ENCODE results near the gene ZDHHC7. TPM values are rescaled to one million over a fixed set of nuclear protein-coding genes. Genes with fewer than 3 reads are reported as not detected.
"Not testable (repeated sequence)": the region's sequence is repeated elsewhere in the genome, so short reads cannot be mapped to it uniquely, and the experiment has no call there.

ZDHHC7 gene
- total and polyA plus RNA-seq, 2 donors: 31.1 to 49.7 TPM

DNA sequence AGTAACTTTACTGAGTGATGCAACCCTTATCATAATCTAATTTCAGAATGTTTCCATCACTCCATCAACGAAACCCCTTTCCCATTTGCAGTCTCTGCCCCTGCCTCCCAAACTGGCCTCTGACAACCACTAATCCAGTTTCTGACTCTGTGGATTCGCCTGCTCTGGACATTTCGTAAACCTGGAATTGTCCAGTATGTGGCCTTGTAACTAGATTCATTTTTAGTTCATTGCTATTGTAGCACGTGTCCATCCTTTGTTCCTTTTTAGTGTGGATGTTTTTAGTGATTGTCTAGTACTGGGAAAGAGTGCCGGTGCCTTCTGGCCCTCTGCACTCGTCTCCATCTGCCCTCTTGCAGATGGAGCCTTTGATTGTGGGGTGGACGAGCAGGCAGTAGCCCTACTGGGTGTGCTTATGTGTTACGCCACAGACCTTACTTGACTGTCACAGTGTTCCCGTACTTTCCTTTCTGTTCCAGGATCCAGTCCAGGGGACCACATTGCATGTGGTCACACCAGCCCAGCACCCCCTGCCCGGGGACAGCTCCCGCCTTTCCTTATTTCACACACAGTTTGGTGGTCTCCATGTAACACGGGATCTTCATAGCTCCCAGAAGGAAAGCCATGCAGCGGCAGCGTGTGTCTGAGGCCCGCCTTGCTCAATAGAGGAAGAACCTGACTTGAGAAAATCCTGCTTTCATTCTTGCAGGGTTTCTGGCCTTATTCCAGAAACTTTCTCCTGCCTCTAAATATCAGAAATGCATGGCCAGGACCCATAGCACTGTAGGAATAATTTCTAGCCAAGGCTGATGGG is 25.1 kb upstream of the ZDHHC7 start:
- 82% methylated on average over 15 of the region's 15 CpGs for WGBS
- no peak for DNase-seq (ENCODE audit: extremely low spot score)
- H3K4me1 ChIP-seq (ENCODE audit: insufficient read depth): peaks cover 2% of the 10 kb centered on the region
- H3K4me3 ChIP-seq (ENCODE audit: low read depth, low read length): no peak overlapping the region
- no peaks in the 10 kb centered on the region for H3K36me3 ChIP-seq (ENCODE audit: insufficient read depth)
- H3K27ac ChIP-seq (ENCODE audit: low read depth): peak overlapping the region; percentile 15

DNA sequence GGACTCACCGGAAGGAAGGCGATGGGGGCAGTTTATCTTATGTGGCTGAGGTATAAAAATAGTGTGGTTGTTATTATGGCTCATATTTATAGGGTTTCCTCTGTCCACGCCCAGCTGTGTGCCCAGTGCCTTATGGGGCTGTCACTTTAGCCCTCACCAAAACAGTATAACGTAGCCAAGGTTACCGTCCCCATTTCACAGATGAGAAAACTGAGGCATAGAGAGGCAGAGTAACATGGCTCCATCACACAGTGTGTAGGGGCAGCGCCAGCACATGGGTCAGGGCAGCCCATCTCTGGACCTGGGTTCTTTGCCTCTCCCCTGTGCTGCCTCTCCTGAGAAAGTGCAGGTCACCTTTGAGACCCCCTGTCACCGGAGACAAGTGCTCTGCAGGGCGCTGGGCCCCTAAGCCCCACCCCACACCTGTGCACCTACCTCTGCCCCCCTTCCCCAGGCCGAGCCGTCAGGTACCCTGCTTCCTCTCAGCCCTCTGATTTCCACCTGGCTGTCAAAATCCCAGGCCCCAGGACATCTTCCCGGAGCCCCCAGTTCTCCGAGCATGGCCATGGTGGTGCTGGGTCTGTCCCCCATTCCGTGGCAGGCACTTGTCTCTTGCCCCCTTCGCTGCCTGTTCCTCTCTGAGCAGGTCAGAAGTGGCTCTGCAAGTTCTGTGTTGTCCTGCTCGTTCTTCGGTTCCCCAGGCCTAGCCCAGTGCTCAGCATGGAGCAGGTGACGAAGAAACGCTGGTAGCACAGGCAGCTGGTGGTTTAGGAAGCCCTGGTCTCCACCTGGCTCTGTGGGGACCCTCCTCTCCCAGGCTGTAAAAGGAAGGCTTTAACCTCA is 23.5 kb upstream of the ZDHHC7 start:
- DNase-seq (ENCODE audit: extremely low spot score): no peak
- peaks cover 2% of the 10 kb centered on the region for H3K4me1 ChIP-seq (ENCODE audit: insufficient read depth)
- no peak overlapping the region for H3K4me3 ChIP-seq (ENCODE audit: low read depth, low read length)
- no peaks in the 10 kb centered on the region for H3K36me3 ChIP-seq (ENCODE audit: insufficient read depth)
- WGBS: 85% methylated on average over 18 of the region's 18 CpGs
- no peak overlapping the region for H3K27ac ChIP-seq (ENCODE audit: low read depth)

DNA sequence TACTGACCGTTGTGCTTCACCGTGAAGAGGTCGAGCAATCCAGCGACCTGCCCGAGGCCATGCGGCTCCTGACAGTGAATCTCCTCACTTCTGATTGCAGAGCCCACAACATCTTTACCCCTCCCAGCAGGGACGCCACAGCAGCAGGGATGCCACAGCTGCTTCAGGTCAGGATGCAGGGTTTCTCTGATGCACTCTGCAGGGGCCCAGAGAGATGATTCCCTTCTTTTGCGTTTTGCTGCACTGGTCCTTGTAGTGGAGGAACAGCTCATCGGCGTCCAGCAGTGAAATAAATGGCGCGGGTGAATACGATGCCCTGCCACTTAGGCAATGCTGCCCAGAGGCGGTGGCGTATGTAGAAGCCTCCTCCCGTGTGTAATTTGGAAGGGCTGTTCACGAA is 21.8 kb upstream of the ZDHHC7 start:
- Histone ChIP-seq H3K27ac (ENCODE audit: low read depth) (no peak overlapping the region), H3K4me3 (ENCODE audit: low read depth, low read length) (no peak overlapping the region), H3K36me3 (ENCODE audit: insufficient read depth) (no peaks in the 10 kb centered on the region), H3K4me1 (ENCODE audit: insufficient read depth) (peaks cover 2% of the 10 kb centered on the region)
- DNase-seq (ENCODE audit: extremely low spot score): no peak
- WGBS: 86% methylated on average over 17 of the region's 17 CpGs

DNA sequence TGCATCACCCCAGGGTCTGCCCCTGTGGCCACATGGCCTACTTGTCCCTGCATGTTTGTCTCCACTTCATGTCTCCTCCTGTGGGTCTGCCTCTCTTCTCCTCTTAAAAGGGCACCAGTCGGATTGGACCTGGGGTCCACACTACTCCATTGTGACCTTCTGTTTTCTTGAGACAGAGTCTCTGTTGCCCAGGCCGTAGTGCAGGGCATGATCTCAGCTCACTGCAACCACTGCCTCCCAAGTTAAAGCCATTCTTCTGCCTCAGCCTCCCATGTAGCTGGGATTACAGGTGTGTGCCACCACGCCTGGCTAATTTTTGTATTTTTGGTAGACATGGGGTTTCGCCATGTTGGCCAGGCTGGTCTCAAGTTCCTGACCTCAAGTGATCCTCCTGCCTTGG is 20.9 kb upstream of the ZDHHC7 start:
- 98% methylated on average over 4 of the region's 4 CpGs for WGBS
- not testable (repeated sequence) for DNase-seq (ENCODE audit: extremely low spot score); H3K27ac ChIP-seq (ENCODE audit: low read depth)

DNA sequence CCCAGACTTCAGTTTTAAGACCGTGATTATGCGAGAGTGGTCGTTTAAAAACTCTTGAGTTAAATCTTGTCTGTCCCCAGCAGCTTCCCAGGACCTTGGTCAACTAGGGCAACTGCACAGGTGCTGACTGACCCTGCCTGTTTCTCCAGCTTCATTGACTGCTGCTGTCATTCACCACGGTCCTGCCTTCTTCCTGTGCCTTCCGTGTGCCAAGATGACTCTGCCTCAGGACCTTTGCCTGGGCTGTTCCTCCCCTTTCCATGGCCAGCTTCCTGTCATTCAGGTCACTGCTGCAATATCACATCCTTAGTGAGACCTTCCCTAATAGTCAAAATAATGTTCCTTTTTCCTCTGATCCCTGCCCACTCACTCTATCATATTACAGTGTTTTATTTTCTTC is 20.1 kb upstream of the ZDHHC7 start:
- Histone ChIP-seq H3K27ac (ENCODE audit: low read depth) (no peak overlapping the region), H3K4me3 (ENCODE audit: low read depth, low read length) (no peak overlapping the region), H3K4me1 (ENCODE audit: insufficient read depth) (no peaks in the 10 kb centered on the region), H3K36me3 (ENCODE audit: insufficient read depth) (no peaks in the 10 kb centered on the region)
- DNase-seq (ENCODE audit: extremely low spot score): no peak
- WGBS: 88% methylated on average over 5 of the region's 5 CpGs

More for the DNA sequence above, 20.9 kb upstream of the ZDHHC7 start:
- not testable (repeated sequence) for H3K4me1 ChIP-seq (ENCODE audit: insufficient read depth); H3K4me3 ChIP-seq (ENCODE audit: low read depth, low read length); H3K36me3 ChIP-seq (ENCODE audit: insufficient read depth)

DNA sequence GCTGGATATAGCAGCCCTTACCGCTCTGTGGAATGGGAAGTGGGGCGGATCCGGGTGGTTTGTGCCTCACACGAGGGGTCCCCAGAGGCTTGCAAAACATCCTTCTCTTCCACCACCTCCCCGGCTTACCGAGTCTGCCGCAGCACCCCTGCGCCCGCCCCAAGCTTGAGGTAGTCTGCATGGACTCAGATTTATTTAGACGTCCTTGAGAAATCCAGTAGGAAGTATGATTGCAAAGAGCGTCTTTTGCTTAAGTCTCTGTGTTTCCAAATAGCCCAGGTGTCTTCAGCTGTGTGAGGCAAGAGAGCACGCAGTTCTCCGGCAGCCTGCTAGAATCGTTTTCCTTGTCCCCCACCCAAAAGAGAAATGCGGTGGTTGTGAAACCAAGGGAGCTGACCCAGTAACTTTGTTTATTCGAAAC is 18.7 kb upstream of the ZDHHC7 start:
- no peak for DNase-seq (ENCODE audit: extremely low spot score)
- Histone ChIP-seq H3K36me3 (ENCODE audit: insufficient read depth) (no peaks in the 10 kb centered on the region), H3K27ac (ENCODE audit: low read depth) (peak overlapping the region; percentile 83), H3K4me1 (ENCODE audit: insufficient read depth) (no peaks in the 10 kb centered on the region), H3K4me3 (ENCODE audit: low read depth, low read length) (peak overlapping the region; percentile 17)
- WGBS: 45% methylated on average over 16 of the region's 16 CpGs

DNA sequence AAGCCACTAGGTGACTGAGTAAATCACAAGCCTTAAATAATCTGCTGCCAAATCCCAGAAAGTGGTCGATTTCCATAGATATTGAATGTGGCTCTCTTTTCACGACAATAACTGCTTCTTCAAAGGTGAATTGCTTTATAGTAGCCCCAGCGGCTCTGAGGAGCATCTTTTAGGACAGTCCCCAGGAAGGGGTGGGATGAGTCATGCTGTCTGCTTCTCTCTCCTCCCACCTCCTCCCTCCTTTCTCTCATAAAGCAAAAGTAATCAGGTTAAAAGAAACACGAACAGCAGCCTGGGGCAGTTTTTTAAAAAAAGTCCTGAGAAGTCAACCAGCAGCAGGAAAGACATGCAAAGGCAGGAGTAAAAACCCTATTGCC is 18.1 kb upstream of the ZDHHC7 start:
- Histone ChIP-seq H3K4me3 (ENCODE audit: low read depth, low read length) (peak overlapping the region; percentile 81), H3K4me1 (ENCODE audit: insufficient read depth) (no peaks in the 10 kb centered on the region), H3K36me3 (ENCODE audit: insufficient read depth) (no peaks in the 10 kb centered on the region), H3K27ac (ENCODE audit: low read depth) (peak overlapping the region; percentile 83)
- DNase-seq (ENCODE audit: extremely low spot score): peak; percentile 68
- WGBS: 19% methylated on average over 4 of the region's 4 CpGs

DNA sequence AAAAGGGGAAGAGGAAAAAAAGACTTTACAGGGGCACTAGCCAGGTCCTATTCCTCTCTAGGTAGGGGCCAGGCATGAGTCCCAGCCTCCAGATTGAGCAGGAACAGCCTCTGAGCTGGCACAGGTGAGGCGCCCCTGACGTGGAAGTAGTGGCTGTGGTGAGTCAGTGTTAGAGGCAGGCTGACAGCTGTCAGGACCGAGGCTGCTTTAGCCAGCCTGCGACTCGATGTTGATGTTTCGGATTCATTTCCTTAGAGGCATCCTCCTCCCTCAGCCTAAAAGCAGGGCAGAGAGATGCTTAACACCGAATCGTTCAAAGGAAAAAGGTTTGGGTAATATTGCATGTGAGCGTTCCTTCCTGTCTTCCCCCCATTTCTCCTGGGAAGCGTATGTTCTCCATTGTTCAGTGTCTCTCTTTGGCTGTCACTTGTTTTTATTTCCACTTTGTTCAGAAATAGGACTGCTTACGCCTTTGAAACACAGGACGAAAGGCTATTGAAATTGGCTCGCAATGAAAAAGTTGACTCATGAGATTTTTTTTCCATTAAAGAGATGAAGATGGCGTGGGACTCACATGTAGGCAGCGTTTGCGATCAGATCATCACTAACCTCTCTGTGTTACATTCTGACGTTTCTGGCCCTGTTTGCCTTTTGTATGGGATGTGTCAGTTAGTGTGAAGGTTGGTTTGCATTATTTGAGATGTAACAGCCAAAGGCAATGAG is 17.5 kb upstream of the ZDHHC7 start:
- peak overlapping the region; percentile 30 for H3K27ac ChIP-seq (ENCODE audit: low read depth)
- WGBS: 24% methylated on average over 17 of the region's 17 CpGs
- H3K4me1 ChIP-seq (ENCODE audit: insufficient read depth): no peaks in the 10 kb centered on the region
- DNase-seq (ENCODE audit: extremely low spot score): no peak
- no peaks in the 10 kb centered on the region for H3K36me3 ChIP-seq (ENCODE audit: insufficient read depth)
- peak overlapping the region; percentile 81 for H3K4me3 ChIP-seq (ENCODE audit: low read depth, low read length)

DNA sequence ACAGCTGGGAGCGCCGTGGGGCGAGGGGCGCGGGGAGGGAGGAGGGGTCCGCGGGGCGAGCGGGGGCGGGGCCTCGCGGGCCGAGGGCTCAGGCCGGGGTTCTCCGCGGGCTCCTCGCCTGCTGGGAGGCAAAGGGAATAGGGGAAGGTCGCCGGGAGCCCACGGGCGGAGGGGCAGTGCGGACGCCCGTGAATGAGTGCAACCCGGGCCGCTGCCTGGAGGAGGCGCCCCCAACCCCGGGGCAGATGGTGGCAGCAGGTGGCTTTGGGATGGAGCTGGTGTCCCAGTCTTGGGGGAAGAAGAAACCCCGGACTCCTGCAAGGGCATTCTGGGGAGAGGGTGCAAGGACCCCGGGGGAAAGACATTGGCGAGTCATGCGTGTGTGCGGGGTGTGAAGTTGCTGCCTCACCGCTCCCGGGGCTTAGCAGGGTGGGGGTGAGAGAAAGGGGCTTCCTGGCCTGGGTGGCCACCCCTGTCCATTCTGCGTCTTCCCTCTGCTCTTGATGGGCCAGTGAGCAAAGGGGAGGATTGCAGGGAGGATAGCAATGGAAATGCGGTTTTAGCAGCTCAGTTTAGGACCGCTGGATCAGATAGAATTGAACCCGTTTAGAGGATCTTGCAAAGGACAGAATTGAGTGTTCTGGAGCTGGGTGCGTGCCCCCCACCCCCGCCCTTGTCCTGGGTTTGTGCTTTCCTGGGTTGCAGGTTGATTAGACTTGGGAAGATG is 16.8 kb upstream of the ZDHHC7 start:
- 4% methylated on average over 41 of the region's 41 CpGs for WGBS
- Histone ChIP-seq H3K27ac (ENCODE audit: low read depth) (peak overlapping the region; percentile 38), H3K4me3 (ENCODE audit: low read depth, low read length) (peak overlapping the region; percentile 81)

DNA sequence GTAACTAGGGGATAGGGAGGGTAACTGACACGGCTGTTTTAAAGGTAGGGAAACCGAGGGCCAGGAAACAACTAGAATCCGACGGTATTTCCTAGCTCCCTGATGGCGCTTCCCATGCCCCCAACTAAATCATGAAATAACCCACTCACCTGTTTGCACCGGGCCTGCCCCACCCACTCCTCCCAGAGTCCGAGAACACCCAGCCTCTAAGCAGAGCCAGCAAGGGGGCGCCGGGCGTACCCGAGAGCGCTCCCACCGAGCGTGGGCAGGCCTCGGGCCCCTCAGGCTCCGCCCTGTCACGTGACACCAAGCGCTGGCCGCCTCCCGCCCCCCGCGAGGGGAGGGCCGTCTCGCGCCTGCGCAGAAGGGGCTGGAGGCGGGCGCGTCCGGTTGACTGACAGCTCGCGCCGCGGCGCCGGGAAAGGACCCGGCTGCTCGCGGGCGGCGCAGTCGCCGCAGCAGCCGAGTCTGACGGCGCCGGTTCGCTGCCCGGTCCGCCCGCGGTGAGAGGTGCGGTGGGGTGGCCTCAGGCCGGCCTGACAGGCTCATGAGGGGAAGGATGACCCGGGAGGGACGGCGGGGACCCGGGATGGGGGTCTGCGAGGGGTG is 16.1 kb upstream of the ZDHHC7 start, which contains the start of gene KIAA0513:
Gene KIAA0513 (plus strand): TSS at position 447 of the 609 bp plus-strand sequence. CDS start 39,277 bp downstream, outside the sequence.
- H3K4me1 ChIP-seq (ENCODE audit: insufficient read depth): no peaks in the 10 kb centered on the region
- no peaks in the 10 kb centered on the region for H3K36me3 ChIP-seq (ENCODE audit: insufficient read depth)
- peak within 1 kb of the TSS; percentile 81 for H3K4me3 ChIP-seq (ENCODE audit: low read depth, low read length)
- WGBS: under 1% methylated on average over 59 of the region's 59 CpGs
- H3K27ac ChIP-seq (ENCODE audit: low read depth): peak within 1 kb of the TSS; percentile 65
- peak; percentile 69 for DNase-seq (ENCODE audit: extremely low spot score)

More for the DNA sequence above, 16.8 kb upstream of the ZDHHC7 start:
- Histone ChIP-seq H3K4me1 (ENCODE audit: insufficient read depth) (no peaks in the 10 kb centered on the region), H3K36me3 (ENCODE audit: insufficient read depth) (no peaks in the 10 kb centered on the region)
- DNase-seq (ENCODE audit: extremely low spot score): no peak

DNA sequence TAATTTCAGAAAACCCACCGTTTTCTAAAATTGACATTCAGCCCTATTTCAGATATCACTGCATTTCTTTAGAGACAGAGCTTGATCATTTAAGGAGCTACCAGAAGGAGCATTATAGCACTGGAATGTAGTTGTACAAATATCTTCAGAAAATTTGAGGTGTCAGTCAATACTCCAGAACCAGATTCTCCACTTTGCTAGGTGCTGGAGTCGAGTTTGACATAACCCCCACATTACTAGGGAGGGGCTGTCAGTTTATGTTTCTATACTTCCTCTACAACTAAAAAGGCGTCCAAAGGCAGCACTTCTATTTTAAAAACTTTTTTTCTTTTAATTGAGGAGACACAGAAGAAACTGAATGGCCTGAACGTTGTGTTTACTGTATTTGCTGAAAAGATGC is 15.4 kb upstream of the ZDHHC7 start:
- Histone ChIP-seq H3K4me3 (ENCODE audit: low read depth, low read length) (peak overlapping the region; percentile 81), H3K4me1 (ENCODE audit: insufficient read depth) (no peaks in the 10 kb centered on the region), H3K36me3 (ENCODE audit: insufficient read depth) (no peaks in the 10 kb centered on the region), H3K27ac (ENCODE audit: low read depth) (no peak overlapping the region)
- no peak for DNase-seq (ENCODE audit: extremely low spot score)
- 47% methylated on average over 4 of the region's 4 CpGs for WGBS

DNA sequence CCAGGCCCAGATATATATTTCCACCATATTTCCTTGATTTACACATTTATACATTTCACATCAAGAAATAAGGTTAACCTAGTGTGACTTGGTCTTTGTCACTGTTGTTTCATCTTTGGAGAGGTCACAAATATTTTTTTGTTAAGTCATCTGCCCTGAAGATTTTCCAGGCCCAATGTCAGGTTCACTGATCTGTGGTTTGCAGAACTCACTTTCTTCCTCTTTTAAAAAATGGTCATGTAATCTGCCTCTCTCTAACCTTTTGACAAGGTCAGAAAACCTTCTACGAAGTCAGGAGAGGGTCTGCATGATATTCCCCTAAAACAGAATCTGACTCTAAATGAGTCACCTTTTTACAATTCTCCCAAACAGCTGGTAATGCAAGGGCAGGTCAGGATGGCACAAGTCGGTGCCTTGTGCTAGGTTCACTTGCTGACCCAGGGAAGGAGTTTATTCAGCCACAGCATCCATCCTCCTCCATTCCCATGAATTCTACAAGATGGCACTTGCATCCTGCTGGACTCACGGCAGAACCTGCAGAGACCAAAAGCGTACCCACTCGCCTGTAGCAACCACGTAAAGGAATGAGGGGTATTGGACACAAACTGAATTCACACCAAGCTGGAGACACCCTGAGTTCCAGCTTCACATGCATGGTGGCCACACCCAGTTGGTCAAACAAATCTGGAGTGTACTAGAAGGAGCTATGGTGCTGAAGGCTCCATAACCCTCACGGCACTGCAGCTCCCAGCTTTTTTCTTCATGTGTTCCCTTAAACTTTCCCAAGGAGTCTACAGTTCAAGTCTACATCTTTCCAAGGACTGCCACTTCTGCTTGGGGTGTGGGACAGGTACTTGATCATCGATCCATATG is 14.7 kb upstream of the ZDHHC7 start:
- Histone ChIP-seq H3K4me3 (ENCODE audit: low read depth, low read length) (no peak overlapping the region), H3K27ac (ENCODE audit: low read depth) (no peak overlapping the region), H3K36me3 (ENCODE audit: insufficient read depth) (no peaks in the 10 kb centered on the region), H3K4me1 (ENCODE audit: insufficient read depth) (no peaks in the 10 kb centered on the region)
- no peak for DNase-seq (ENCODE audit: extremely low spot score)
- 87% methylated on average over 8 of the region's 8 CpGs for WGBS

Data from urinary bladder (tissue), 4 donors.